NB4 (cell line): ENCODE measurements around the gene HTR2A.

Experiments
- CTCF ChIP-seq: IDR thresholded peaks from one replicate; pipeline ENCODE4 v1.5.1; 2012; ENCODE audit warnings: low read depth, low read length
- POLR2A ChIP-seq: IDR thresholded peaks from 2 replicates; pipeline ENCODE4 v1.6.1; 2011; ENCODE audit warnings: mild to moderate bottlenecking; ENCODE audit not compliant: insufficient read length; ENCODE audit errors: extremely low read depth

GRCh38 chr13:46845146-46845545 lies 51.7 kb downstream of the HTR2A start:
- TF ChIP-seq CTCF, result no peak
- TF ChIP-seq POLR2A, result no peak
